Measurements from ENCODE around the gene NOS3.
A peak's percentile ranks its signal among the peaks of the same experiment; 100 is the strongest.

Gene NOS3

DNA sequence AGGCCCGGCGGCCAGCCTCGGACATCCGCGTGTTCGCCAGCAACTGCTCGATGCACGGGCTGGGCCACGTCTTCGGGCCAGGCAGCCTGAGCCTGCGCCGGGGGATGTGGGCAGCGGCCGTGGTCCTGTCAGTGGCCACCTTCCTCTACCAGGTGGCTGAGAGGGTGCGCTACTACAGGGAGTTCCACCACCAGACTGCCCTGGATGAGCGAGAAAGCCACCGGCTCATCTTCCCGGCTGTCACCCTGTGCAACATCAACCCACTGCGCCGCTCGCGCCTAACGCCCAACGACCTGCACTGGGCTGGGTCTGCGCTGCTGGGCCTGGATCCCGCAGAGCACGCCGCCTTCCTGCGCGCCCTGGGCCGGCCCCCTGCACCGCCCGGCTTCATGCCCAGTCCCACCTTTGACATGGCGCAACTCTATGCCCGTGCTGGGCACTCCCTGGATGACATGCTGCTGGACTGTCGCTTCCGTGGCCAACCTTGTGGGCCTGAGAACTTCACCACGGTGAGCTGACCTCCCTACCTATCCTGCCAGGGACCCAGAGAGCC lies 58.2 kb downstream of the NOS3 start:
- Mint-ChIP-seq H3K36me3 (peaks cover 21% of the 10 kb centered on the region), H3K4me1 (peaks cover 10% of the 10 kb centered on the region), H3K9me3 (no peaks in the 10 kb centered on the region), H3K4me3 (no peak overlapping the region), H3K27ac (no peak overlapping the region), H3K27me3 (peaks cover 27% of the 10 kb centered on the region)
- ATAC-seq: no peak

DNA sequence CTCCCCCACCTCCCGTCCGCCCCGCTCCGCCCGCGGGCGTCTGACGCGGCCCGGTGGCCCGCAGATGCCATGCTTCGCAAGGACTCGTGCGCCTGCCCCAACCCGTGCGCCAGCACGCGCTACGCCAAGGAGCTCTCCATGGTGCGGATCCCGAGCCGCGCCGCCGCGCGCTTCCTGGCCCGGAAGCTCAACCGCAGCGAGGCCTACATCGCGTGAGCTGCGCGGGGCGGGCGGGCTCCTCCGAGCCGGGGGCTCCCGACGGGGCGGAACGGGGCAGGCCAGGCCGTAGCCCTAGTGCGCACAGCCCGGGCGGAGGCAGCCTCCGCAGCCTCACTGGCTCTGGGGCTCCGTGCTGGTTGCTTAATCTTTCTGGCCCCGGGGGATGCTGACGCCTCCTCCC lies 60.3 kb downstream of the NOS3 start:
- no peaks in the 10 kb centered on the region for H3K9me3 Mint-ChIP-seq
- H3K27me3 Mint-ChIP-seq: peaks cover 27% of the 10 kb centered on the region
- no peak overlapping the region for H3K4me3 Mint-ChIP-seq
- H3K4me1 Mint-ChIP-seq: peaks cover 10% of the 10 kb centered on the region
- no peak overlapping the region for H3K27ac Mint-ChIP-seq
- ATAC-seq: peak; percentile 14
- H3K36me3 Mint-ChIP-seq: peaks cover 31% of the 10 kb centered on the region

DNA sequence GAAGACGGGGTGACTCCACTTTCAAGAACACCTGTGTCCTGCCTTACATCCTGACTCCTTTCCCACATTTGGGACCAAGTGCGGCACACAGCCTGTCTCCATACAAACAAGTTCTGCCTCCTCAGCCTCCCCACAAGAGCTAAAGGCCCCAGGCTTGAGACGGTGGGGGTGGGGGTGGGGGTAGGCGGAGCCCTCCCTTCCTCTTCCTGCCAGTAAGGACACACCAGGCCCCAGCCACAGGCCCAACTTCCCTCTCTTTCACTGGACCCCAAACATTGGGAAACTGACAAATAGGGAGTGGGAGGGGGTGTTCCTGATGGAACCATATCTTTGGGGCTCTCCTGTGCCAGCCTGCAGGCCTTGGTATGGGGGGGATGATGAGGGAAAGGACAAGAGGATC lies 62.3 kb downstream of the NOS3 start:
- Mint-ChIP-seq H3K27me3 (peaks cover 27% of the 10 kb centered on the region), H3K27ac (no peak overlapping the region), H3K4me3 (no peak overlapping the region), H3K9me3 (no peaks in the 10 kb centered on the region), H3K36me3 (peaks cover 31% of the 10 kb centered on the region), H3K4me1 (peaks cover 23% of the 10 kb centered on the region)
- ATAC-seq: no peak

DNA sequence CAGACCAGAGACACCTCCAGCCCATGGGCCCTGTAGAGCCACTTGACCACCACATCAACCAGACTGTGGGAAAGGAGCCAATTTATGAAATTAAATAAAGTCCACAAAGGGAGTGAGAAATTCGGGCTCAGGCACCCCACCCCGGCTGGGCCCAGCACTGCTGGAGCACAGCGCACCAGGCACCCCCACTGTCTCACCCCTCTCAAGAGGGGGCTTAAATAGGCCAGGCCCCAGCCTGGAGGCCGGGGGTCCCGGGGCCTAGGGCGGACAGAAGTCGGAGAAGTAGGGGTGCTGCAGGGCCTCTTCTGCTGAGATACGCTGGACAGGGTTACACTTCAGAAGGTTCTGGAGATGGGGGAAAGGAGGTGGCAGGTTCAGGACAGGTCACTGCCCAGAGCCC lies 62.9 kb downstream of the NOS3 start:
- ATAC-seq: no peak
- H3K27me3 Mint-ChIP-seq: peaks cover 27% of the 10 kb centered on the region
- H3K4me1 Mint-ChIP-seq: peaks cover 25% of the 10 kb centered on the region
- no peaks in the 10 kb centered on the region for H3K9me3 Mint-ChIP-seq
- peaks cover 31% of the 10 kb centered on the region for H3K36me3 Mint-ChIP-seq
- H3K27ac Mint-ChIP-seq: no peak overlapping the region
- no peak overlapping the region for H3K4me3 Mint-ChIP-seq

DNA sequence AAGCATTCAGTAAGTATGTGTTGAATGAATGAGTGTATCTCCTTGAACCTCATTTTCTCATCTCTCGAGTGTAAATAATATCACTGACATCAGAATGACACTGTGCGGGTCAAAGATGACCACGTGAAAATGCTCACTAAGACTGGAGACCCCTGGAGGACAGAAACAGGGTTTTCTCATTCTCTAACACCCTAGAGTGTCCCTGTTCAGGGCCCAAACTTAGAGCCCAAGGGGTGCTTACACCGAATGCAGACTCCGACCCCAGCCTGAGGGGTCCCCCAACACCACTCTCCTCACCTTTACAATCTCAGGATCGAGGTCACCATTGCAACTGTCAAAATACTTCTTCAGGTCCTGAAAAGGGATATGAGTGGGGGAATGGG lies 65.5 kb downstream of the NOS3 start:
- Mint-ChIP-seq H3K27me3 (peaks cover 16% of the 10 kb centered on the region), H3K27ac (no peak overlapping the region), H3K9me3 (no peaks in the 10 kb centered on the region), H3K4me3 (peak overlapping the region; percentile 88), H3K36me3 (peaks cover 31% of the 10 kb centered on the region), H3K4me1 (peaks cover 44% of the 10 kb centered on the region)
- ATAC-seq: no peak

DNA sequence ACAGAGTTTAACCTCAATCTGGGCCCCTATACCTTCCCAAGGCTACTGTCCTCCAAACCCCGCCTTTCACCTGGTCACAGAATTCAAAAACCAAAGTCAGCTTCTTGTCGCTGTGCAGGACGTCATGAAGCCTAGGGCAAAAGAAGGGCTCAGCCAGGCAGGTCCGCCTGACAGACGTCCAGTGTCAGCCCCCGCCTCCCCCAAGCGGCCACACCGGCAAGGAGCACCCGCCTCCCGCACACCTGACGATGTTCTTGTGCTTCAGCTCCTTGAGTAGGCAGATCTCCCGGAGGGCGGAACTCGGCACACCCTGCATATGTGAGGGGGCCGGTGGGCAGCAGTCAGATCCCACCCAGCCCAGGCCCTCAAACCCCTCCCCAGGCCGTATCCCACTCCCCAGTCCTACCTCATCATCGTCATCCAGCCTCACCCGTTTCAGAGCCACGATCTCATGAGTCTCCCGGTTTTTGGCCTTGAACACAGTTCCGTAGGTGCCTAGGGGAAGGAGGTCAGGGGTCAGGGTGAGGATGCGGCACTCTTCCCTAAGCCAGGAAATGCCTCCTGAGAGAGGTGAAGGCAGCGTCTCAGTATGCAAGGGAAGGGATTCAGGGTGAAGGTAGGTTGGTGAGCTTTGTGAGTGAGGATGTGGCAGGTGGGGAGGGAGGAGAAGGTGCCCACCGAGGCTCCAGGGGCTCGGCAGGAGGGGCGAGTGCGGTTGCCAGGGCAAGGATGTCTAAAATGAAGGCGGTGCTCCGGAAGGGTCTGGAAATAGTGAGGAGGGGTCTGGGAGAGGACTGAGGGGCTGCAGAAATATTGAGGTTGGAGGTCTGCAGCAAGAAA lies 66.1 kb downstream of the NOS3 start:
- H3K36me3 Mint-ChIP-seq: peaks cover 31% of the 10 kb centered on the region
- H3K27me3 Mint-ChIP-seq: peaks cover 11% of the 10 kb centered on the region
- peaks cover 45% of the 10 kb centered on the region for H3K4me1 Mint-ChIP-seq

DNA sequence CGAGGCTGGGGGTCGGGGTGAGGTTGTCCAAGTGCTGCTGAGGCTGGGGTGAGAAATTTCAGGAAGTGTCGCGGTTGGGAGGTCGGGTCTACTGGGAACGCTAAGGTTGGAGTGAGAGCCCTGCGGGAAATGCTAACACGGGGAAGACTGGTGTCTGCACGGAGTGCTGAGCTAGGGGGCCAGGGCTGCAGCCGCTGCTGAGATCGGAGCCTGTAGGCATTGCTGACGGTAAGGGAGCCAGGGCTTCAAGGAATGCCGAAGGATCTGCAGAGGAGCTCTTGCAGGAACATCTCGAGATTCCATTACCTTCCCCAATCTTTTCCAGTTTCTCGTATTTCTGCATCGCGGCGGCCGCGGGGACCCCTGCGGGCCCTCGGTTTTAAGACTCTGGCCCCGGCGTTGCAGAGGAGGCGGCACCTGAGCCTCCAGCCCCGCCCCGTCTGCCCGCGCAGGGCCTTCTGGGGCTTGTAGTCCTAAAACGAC lies 66.7 kb downstream of the NOS3 start, which contains the start of gene CDK5:
CDK5 (minus strand) TSS at position 392 of the 483 bp plus-strand sequence; CDS start at position 343, 49 bp downstream.
- peaks cover 28% of the 10 kb centered on the region for H3K36me3 Mint-ChIP-seq
- H3K27me3 Mint-ChIP-seq: peaks cover 5% of the 10 kb centered on the region
- no peaks in the 10 kb centered on the region for H3K9me3 Mint-ChIP-seq
- peak within 1 kb of the TSS; percentile 88 for H3K4me3 Mint-ChIP-seq
- H3K27ac Mint-ChIP-seq: peak within 1 kb of the TSS; percentile 86
- peak; percentile 0 for ATAC-seq
- H3K4me1 Mint-ChIP-seq: peaks cover 46% of the 10 kb centered on the region

More for the DNA sequence above, 66.1 kb downstream of the NOS3 start:
- no peak for ATAC-seq
- Mint-ChIP-seq H3K4me3 (peak overlapping the region; percentile 88), H3K9me3 (no peaks in the 10 kb centered on the region), H3K27ac (peak overlapping the region; percentile 86)

DNA sequence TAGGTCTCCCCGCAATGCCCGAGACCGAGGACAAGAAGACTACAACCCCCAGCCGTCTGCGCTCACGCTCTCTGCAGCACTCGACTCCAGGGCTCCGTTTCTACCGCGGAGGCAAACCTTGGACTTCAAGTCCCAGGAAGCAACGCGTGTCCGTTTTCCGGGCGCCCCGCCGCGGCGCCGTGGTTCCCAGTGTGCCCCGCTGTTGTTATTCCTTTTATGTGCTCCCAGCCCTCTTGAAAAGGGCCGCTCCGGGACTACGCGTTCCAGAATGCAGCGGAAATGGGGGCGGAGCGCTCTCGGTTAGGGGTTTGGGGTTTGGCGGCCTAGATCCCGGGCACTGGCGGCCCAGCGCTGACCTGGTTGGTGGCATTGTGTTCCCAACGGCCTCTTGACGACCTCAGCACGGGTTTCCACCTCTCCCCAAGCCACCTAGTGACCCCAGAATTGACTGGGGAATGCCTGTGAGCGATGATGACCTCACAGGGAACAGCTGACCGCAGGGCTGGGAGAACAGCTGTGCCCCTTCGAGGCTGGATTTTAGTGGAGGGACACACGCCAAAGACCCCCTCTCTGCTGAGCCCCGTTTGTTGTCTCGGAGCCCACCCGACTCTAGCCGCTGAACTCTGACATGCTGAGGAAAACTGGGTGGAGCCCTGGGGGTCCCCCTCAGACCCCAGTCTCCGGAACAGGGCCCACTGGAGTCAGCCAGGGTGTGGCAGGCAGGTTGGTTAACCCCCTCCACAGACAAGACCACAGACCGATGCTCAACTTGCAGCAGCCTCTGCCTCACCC lies 67.4 kb downstream of the NOS3 start:
- ATAC-seq: peak; percentile 95
- Mint-ChIP-seq H3K36me3 (peaks cover 23% of the 10 kb centered on the region), H3K4me3 (peak overlapping the region; percentile 88), H3K4me1 (peaks cover 46% of the 10 kb centered on the region), H3K27me3 (no peaks in the 10 kb centered on the region), H3K9me3 (no peaks in the 10 kb centered on the region), H3K27ac (peak overlapping the region; percentile 86)

DNA sequence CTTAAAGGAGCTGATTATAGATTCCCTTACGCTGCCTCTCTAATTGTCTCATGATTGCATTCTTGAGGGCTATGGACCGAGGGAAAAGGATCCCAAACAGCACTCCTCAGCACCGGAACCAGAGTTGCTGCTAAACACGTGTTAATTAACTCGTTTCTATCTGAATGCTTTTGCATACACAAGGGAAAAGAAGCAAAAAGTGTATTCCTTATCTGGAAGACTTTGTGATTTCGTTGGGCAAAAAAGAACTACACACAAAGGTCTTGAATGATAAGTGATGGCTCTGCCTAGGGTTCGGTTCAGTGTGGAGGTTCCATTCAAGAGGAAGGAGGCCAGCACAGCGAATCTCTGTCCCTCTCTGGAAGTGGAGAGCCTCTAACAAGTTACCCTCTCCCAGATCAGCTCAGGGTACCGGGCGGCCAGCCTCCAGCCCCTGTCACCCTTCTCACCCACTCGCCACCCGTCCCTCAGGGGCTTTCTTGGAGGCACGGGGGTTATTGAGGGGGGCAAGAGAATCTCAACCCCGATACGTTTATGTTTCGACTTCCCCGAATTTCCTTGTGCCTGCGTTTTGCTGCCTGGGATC lies 68.1 kb downstream of the NOS3 start:
- H3K36me3 Mint-ChIP-seq: peaks cover 20% of the 10 kb centered on the region
- peak overlapping the region; percentile 88 for H3K4me3 Mint-ChIP-seq
- no peaks in the 10 kb centered on the region for H3K27me3 Mint-ChIP-seq
- H3K4me1 Mint-ChIP-seq: peaks cover 46% of the 10 kb centered on the region
- no peaks in the 10 kb centered on the region for H3K9me3 Mint-ChIP-seq
- no peak for ATAC-seq
- peak overlapping the region; percentile 86 for H3K27ac Mint-ChIP-seq

DNA sequence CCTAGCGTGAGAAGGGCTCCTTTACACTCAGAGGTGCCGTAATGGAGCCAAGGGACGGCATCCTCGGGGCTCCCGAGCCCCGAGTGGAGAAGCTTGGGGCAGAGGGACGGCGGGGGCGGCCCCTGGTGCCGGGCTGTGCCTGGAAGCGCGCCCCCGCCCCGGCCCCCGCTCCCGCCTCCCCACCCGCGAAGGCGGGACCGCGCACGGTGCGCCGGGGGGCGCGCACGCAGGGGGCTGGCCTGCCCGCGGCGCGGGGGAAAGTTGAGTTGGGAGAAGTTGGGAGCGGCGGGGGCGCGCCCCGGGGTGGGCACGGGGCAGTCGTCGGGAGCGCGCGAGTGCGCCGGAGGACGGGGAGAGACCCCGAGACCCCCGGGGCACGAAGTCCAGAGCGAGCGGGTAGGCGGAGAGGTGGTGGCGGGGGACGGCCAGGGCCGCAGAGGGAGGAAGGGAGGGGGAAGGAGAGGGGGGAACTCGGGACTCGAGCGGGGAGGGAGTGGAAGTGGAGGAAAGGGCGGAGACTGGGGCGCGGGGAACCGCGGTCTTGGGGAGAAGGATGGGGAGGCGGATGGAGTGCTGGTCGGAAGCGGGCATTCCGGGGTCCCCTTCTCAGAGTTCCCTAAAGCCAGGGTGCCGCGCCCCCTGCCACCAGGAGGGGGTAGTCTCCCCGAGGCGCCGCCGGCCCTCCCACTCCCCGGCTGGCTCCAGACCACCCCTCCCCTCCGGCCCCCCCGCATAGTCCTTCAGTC lies 68.7 kb downstream of the NOS3 start, which contains the start of gene SLC4A2:
SLC4A2 (plus strand) TSS at position 223 of the 746 bp plus-strand sequence. CDS start 2,399 bp downstream, outside the sequence.
- ATAC-seq: peak; percentile 62
- no peaks in the 10 kb centered on the region for H3K9me3 Mint-ChIP-seq
- peak within 1 kb of the TSS; percentile 86 for H3K27ac Mint-ChIP-seq
- peaks cover 19% of the 10 kb centered on the region for H3K36me3 Mint-ChIP-seq
- no peaks in the 10 kb centered on the region for H3K27me3 Mint-ChIP-seq
- H3K4me3 Mint-ChIP-seq: peak within 1 kb of the TSS; percentile 88
- H3K4me1 Mint-ChIP-seq: peaks cover 46% of the 10 kb centered on the region

DNA sequence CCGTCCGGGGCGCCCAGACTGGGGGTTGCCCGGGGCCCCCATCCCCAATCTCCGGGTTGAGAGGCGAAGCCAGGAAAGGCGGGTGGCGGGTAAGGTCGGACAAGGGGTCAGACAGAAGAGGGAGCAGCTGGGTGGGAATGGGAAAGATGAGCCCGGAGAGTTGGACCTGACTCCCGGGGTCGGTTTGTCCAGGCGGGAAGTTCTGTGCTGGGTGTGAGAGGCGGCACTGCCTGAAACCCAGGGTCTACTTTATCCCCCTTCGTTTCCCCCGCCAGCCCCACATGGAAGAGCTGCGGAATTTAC lies 69.2 kb downstream of the NOS3 start:
- H3K27me3 Mint-ChIP-seq: no peaks in the 10 kb centered on the region
- no peak for ATAC-seq
- H3K4me3 Mint-ChIP-seq: peak overlapping the region; percentile 88
- H3K4me1 Mint-ChIP-seq: peaks cover 46% of the 10 kb centered on the region
- H3K27ac Mint-ChIP-seq: peak overlapping the region; percentile 86
- H3K9me3 Mint-ChIP-seq: no peaks in the 10 kb centered on the region
- H3K36me3 Mint-ChIP-seq: peaks cover 14% of the 10 kb centered on the region

DNA sequence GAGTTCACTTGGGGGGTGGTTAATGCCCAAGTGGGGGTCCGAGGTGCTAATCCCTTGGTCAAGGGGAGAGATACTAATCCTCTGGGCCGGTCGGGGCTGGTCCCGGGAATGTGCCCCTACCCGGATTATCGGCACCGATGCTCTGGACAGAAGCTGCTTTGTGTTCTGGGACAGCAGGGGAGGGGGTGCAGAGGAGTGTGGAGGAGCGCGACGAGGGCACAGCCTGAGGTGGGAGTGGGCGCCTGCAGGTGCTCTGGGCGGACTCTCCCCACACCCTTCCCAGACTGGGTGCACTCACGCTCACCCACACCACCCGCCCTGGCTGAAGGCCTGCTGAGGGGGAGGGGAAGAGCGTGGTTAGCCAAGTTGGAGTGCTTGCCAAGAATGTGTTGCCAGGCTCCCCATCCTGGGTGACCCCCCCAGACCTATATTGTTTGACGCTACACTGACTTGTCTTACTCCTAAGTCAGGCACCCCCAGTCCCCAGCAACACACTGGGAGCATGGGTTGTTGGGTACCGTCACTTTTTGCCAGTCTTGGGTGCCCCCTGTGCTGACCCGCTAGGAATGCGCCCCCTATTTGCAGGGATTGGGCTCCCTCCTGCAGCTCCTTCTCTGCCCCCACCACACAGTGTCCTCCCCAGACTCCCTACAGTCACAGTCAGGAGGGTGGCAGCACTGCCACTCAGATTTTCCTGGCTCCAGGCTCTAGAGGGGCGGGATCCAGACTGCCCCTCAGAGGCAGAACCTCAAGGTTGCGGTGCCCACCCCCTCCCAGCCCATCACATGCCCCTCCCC lies 69.8 kb downstream of the NOS3 start:
- H3K4me3 Mint-ChIP-seq: peak overlapping the region; percentile 88
- peak overlapping the region; percentile 86 for H3K27ac Mint-ChIP-seq
- peaks cover 50% of the 10 kb centered on the region for H3K4me1 Mint-ChIP-seq
- peaks cover 17% of the 10 kb centered on the region for H3K36me3 Mint-ChIP-seq
- ATAC-seq: no peak
- H3K27me3 Mint-ChIP-seq: no peaks in the 10 kb centered on the region
- no peaks in the 10 kb centered on the region for H3K9me3 Mint-ChIP-seq

DNA sequence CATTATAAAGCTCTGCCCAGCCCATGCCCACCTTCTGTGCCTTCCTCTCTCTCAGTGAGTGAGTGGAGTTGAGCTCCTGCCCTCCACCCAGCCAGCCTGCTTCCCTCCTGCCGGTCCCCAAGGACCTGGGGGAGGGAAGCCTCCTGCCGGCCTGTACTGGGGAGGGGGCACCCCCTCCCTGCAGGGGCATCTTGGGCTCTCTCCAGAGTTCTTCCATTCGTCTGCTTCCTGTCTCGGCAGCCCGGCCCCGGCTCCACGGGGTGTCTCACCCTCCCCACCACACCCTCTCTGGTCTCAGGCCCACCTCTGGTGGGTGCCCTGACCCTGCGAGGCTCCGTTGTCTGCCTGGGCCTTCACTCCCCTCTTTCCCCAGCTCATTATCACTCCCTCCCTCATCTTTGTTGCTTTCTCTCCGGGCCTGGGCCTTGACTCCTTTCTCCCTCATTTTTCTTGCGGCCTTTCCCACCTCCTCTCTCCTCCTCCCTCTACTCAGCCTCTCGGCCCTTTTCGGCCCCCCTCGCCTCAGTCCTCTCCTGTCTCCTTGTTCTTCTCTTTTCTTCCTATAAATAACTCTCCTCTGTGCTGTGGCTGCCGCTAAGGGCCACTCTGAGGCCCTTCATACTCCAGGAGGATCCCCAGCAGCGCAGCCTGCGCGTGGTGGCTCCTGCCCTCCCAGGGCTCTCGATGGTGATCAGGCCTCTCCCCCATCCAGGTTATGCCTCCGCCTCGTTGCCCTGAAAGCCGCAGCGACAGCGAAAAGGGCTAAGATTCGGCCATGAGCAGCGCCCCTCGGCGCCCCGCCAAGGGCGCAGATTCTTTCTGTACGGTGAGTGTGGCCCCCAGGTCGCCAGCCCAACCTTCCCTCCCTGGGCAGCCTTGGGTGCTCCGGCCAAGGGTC lies 70.6 kb downstream of the NOS3 start:
- H3K4me3 Mint-ChIP-seq: peak overlapping the region; percentile 88
- ATAC-seq: no peak
- H3K9me3 Mint-ChIP-seq: no peaks in the 10 kb centered on the region
- H3K4me1 Mint-ChIP-seq: peaks cover 49% of the 10 kb centered on the region
- H3K27me3 Mint-ChIP-seq: no peaks in the 10 kb centered on the region
- peak overlapping the region; percentile 86 for H3K27ac Mint-ChIP-seq
- peaks cover 16% of the 10 kb centered on the region for H3K36me3 Mint-ChIP-seq
